ENCODE results near the gene PRCD.

DNA sequence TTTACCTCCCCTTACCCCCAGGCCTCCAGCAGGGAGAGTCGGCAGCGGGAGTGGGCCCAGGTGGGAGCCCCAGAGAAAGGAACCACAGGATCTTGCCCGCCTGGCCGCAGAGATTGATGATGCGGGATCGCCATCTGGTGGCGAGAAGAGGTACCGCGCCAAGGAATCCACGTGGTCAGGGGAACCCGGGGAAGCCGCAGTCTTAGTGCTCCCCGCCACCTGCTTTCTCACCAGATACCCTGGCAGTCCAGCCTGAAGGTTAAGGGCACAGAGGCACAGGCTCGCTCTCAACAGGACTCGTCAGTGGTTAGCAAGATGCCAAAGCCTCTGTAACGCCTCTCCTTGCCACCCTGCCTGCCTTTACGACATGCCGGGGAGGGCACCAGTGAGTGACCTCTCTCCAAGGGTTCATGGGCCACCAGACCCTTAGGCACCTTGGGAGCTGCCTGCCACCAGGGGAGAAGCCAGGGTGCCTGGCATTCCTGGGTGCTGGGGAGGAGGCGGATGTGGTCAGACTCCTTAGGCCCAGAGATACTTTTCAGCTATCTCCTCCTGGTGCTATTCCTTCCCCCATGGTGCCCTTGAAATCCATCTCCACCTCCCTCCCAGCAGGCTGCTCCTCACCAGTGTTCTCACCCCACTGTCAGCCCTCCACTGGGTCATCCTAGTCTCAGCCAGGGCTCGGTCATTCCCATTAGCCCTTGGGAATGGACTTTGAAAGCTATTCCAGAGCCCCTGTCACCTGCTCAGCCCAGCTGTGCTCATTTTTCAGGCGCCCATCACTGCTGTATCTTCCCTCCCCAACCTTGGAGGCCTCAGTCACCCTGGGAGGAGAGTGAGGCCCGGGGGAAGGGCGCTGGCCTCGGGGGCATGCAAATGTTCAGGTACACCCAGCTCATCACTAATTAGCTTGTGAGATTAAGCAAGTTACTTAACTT, 33.2 kb upstream of the PRCD start:
- TF ChIP-seq POLR2A (IDR thresholded peaks at IDR 0.05; ENCODE audit: low read length), result no peak
- TF ChIP-seq GATA1 (IDR thresholded peaks at IDR 0.05; ENCODE audit: low read depth, low read length), result no peak

Data from erythroblast (primary cell).